Measurements from ENCODE around the gene CSF1.

- TF ChIP-seq POLR2A (IDR thresholded peaks at IDR 0.05; ENCODE audit: low read depth, low read length) (no peak), JUN (IDR thresholded peaks at IDR 0.05; ENCODE audit: borderline replicate concordance, insufficient read depth, insufficient read length, low read depth) (no peak), CTCF (IDR thresholded peaks at IDR 0.05; ENCODE audit: extremely low read depth in 1 of 2, insufficient read depth in 1 of 2, low read depth in 1 of 2, low read length in 2 of 2) (no peak), MYC (IDR thresholded peaks at IDR 0.05; ENCODE audit: low read depth, low read length) (no peak), POLR2AphosphoS5 (IDR thresholded peaks at IDR 0.05; ENCODE audit: insufficient read depth, low read depth, low read length) (no peak), EZH2 (IDR thresholded peaks at IDR 0.05; ENCODE audit: borderline replicate concordance, low read depth, low read length, severe bottlenecking) (no peak), FOS (IDR thresholded peaks at IDR 0.05; ENCODE audit: borderline replicate concordance, insufficient read depth, low read length) (no peak), GATA2 (IDR thresholded peaks at IDR 0.05; ENCODE audit: insufficient read depth, insufficient read length, low read depth, low read length) (no peak)
Observed at GRCh38 chr1:109925159-109925990, 14.7 kb downstream of the CSF1 start.
